Coronary artery (tissue), 2 donors: ENCODE results near the gene KRTAP10-3.

ENCODE experiments used
- DNase-seq: peaks from one replicate; pipeline ENCODE4 v3.0.0-alpha.2; 2017; ENCODE audit warnings: low spot score
- H3K27ac ChIP-seq, 2 donors: fragments of 200-600 bp; sonication (generic); one replicate each; pipeline ENCODE4 v1.5.1; 2016 to 2019
- H3K4me3 ChIP-seq: fragments of 200-600 bp; sonication (generic); 2 replicates; pipeline ENCODE4 v1.5.1; 2016; ENCODE audit warnings: mild to moderate bottlenecking, moderate library complexity
- TF ChIP-seq, protein P1 (sequence below): fragments of 200-600 bp; sonication (generic); IDR thresholded peaks from one replicate; pipeline ENCODE4 v1.5.1; 2019; ENCODE audit warnings: antibody characterized with exemption

Gene KRTAP10-3

DNA sequence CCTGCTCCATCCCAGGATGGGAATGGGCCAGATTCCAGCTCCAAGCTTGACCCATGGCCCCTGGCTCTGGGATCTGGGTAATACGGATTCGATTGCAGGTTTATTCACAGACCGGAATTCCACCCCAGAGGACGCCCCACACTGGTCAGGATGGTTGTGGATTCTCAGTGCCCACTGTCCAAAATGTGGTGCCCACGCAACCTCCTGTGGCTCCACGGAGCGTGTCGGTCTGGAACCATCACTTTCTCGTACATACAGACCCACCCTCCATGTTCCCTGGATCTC, 50.2 kb downstream of the KRTAP10-3 start:
- DNase-seq, result no peak

More for the DNA sequence above, 50.2 kb downstream of the KRTAP10-3 start:
- TF ChIP-seq, protein P1, sequence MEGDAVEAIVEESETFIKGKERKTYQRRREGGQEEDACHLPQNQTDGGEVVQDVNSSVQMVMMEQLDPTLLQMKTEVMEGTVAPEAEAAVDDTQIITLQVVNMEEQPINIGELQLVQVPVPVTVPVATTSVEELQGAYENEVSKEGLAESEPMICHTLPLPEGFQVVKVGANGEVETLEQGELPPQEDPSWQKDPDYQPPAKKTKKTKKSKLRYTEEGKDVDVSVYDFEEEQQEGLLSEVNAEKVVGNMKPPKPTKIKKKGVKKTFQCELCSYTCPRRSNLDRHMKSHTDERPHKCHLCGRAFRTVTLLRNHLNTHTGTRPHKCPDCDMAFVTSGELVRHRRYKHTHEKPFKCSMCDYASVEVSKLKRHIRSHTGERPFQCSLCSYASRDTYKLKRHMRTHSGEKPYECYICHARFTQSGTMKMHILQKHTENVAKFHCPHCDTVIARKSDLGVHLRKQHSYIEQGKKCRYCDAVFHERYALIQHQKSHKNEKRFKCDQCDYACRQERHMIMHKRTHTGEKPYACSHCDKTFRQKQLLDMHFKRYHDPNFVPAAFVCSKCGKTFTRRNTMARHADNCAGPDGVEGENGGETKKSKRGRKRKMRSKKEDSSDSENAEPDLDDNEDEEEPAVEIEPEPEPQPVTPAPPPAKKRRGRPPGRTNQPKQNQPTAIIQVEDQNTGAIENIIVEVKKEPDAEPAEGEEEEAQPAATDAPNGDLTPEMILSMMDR, result no peak
- Histone ChIP-seq H3K4me3 (no peak overlapping the region), H3K27ac (no peak overlapping the region)
